T-helper 22 cell (primary cell): ENCODE measurements around the gene OR51M1.
"Not testable (repeated sequence)": the region's sequence is repeated elsewhere in the genome, so short reads cannot be mapped to it uniquely, and the experiment has no call there.

Experiments
- DNase-seq: peaks from one replicate; pipeline ENCODE4 v3.0.0-alpha.2; 2020; ENCODE audit warnings: low read depth

The OR51M1 gene

DNA sequence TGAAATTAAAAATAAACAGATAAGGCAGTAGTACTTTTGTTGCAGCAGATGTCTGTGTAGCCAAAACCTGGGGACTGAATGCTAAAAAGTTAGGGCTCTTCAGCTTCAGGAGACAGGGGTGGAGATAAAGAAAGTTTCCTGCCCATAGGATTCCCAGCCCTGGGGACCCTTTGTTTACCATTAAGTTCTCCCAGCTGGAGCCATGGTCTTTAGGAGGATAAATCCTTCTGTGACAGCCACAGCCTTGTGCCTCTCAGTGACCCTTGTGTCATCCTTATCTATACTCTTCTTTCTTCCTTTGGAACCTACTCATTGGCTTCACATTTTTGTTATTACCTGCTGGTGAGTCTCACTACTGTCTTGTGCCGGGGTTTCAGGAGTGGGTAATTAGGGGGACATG lies at the start of gene OR51M1:
Gene OR51M1, plus strand, starts transcription at position 237 of the 400 bp plus-strand sequence. CDS start 5,587 bp downstream, outside the sequence.
- no peak for DNase-seq

DNA sequence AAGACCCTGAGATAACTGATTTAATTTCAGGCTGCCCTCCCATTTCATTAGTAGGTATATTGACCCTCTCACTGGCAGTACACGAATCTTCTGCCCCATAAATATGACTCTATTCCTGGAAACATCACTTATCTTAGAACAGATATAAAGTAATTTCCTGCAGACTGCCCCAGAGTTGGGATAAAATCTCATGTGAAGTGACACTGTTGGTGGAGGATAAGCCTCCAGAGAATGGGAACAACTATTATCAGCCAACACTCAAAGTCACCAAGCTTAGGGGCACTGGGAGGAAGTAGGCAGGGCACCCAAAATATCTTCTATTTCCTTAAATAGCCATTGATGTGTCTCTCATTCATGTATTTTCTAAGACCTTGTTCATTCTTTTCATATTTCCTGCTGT lies 48.4 kb upstream of the OR51M1 start:
- no peak for DNase-seq

DNA sequence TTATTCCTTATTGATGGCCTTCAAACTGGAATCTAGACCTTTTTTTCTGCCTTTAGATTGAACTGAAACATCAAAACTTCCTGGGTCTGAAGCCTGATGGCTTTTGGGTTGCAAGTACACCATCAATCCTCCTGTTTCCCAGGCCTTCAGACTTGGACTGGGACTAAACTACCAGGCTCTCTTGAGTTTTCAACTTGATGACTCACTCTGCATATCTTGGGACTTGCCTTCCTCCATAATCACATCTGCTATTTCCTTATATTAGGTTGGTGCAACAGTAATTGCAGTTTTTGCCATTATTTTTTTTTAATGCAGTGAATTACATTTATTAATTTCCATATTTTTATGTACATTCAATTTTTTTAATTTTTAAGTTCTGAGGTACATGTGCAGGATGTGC lies 47.3 kb upstream of the OR51M1 start:
- DNase-seq, result no peak

GRCh38 chr11:5337253-5337652 lies 46.4 kb upstream of the OR51M1 start:
- DNase-seq, result not testable (repeated sequence)

GRCh38 chr11:5339771-5340322 lies 43.8 kb upstream of the OR51M1 start:
- DNase-seq, result no peak

DNA sequence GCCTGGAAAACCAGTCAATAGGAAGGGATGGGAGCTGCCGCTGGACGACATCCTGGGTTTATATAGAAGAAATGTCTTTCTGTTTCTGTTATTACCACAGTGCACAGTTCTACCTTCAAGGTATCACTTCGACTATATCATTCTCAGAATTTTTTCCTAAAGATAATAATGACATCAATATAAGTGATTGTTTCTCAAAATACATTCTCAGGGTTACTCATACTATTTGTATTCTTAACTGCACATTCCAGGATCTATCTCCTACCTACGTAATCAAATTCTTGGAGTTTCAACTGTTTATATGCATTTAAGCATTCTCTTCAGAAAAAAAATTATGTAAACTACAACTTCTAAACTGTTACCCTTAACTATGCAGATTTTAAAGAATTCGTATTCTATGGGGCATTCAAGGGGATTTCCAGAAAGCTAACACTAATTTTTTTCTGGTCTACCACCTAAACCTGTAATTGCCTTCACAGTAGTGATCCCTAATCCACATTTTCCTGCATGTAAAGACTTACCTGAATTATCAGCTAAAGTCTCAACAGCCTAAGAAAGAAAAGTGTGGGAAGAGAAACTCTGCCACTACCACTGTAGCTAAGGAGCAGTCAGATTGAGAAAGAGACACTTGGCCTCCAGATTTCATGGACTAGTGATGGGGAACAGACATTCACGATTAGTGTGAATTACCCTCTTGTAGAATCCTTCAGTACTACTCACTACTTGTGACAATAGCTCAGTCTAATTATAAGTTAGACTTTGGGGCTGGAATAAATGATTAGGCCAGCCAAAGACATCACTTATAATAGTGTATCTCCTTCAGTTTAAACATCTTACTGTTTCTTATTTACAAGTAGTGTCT lies 39.9 kb upstream of the OR51M1 start, which contains the start of gene OR51B5:
Gene OR51B5, minus strand, starts transcription at position 51 of the 862 bp plus-strand sequence. Its CDS starts 0 bp downstream, at position 51.
- no peak for DNase-seq

DNA sequence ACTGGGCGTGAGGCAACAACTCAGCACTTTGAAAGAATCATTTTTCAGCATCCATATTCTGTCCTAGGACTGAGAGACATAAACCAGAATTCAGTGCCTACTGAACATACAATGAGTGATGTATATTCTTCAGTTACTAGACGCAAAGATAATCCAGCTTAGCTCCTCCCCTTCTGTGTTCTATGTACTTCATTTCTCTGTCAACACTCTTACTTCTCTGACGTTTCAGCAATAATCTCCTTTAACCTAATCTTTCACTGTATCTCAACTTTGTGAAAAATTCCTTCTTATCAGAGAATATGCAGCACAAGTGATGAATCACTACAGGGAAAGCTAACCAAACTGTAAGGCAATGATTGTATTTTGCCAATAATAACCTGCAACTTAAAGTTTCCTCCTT lies 37.8 kb upstream of the OR51M1 start:
- no peak for DNase-seq

DNA sequence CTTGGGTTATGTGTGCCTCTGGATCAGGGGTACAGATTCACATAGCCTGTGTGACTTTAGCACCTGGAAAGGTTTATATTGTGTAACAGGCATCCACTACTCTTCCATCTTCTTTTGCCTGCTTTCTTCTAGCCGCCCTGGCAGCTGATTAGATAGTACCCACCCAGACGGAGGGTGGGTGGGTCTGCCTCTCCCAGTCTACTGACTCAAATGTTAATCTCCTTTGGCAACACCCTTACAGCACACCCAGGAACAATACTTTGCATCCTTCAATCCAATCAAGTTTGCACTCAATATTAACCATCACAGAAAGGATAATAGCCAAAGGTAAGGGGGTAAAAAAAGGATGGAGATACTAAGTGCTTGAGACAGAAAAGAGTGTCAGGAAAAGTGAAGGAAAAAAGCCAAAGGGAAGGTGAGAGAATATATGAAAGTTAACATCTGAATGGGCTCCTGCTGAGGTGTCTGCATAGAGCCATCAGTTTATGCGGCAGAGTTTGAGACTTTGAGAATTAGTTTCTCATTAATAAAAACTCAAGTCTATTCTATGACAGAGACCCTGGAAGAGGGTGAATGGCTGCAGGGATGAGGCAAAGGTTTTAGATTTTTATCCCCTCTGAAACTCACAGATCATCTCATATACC lies 34.9 kb upstream of the OR51M1 start:
- no peak for DNase-seq

DNA sequence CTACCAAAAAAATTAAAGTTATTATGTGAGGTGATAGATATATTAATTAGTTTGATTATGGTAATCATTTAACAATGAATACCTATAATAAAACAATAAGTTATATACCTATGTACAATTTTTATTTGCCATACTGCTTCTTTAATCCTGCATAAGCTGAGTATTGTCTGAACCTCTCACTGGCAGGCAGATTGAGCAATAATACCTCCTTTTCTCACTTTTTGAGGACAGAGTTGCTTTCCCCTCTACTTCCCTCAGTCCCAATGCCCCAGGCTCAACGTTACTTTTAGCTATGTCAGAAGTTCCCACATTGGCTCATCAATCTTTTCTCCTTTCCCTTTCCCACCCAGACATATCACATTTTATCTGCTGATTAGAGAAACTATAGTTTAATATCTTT lies 34.1 kb upstream of the OR51M1 start:
- DNase-seq, result no peak

DNA sequence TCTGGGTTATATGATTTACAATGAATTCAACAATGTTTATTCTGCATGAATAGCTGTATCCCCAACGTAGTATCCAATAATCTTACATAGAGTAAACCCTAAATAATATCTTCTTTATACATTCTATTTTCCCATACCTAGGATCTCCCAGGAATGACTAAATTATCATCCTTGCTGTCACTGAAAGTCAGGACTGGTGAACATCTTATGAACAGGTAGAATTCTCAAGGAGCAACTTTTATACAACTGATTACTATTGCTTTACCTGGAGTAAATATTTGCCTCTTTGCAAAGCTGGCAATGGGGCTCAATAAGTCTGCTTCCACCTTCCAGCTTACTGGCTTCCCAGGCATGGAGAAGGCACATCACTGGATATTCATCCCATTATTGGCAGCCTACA lies 32.4 kb upstream of the OR51M1 start, which contains the start of gene OR51B6:
Gene OR51B6, plus strand, starts transcription at position 301 of the 400 bp plus-strand sequence. Its CDS starts 0 bp downstream, at position 301.
- DNase-seq, result no peak

- DNase-seq, result not testable (repeated sequence)
Observed at GRCh38 chr11:5356031-5356430, 27.6 kb upstream of the OR51M1 start.

GRCh38 chr11:5362017-5362625 lies 21.5 kb upstream of the OR51M1 start:
- DNase-seq, result no peak

- DNase-seq, result no peak
Observed at GRCh38 chr11:5363679-5364078, 19.9 kb upstream of the OR51M1 start.

DNA sequence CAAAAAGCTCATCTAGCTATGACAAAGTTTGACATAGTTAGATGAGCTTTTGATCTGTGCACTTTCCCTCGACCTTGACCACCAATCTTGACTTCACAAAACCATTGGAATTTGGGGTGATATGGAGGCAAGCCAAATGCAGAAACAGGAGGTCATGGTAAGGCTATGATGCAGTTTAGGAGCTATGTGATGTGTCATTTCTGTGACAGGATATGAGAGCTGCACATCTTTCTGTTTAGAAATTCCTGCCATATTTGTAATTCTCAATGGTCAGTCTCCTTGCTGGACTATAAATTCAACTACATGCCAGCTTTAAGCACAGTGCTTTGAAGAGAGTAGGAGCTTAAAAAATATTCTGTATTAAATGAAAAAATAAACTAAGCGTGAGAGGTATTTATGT lies 19.4 kb upstream of the OR51M1 start:
- no peak for DNase-seq

DNA sequence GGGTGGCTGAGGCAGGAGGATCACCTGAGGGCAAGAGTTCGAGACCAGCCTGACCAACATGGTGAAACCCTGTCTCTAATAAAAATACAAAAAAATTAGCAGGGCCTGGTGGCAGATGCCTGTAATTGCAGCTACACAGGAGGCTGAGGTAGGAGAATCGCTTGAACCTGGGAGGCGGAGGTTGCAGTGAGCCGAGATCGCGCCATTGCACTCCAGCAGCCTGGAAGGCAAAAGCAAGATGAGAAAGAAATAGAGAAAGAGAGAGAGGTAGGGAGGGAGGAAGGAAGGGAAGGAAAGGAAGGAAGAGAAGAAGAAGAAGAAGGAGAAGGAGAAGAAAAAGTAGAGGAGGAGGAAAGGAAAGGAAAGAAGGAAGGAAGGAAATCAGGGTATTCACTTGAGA lies 17.2 kb upstream of the OR51M1 start:
- DNase-seq, result not testable (repeated sequence)

GRCh38 chr11:5366856-5367255 lies 16.8 kb upstream of the OR51M1 start:
- DNase-seq, result no peak

GRCh38 chr11:5367448-5368074 lies 16.1 kb upstream of the OR51M1 start:
- DNase-seq, result no peak

DNA sequence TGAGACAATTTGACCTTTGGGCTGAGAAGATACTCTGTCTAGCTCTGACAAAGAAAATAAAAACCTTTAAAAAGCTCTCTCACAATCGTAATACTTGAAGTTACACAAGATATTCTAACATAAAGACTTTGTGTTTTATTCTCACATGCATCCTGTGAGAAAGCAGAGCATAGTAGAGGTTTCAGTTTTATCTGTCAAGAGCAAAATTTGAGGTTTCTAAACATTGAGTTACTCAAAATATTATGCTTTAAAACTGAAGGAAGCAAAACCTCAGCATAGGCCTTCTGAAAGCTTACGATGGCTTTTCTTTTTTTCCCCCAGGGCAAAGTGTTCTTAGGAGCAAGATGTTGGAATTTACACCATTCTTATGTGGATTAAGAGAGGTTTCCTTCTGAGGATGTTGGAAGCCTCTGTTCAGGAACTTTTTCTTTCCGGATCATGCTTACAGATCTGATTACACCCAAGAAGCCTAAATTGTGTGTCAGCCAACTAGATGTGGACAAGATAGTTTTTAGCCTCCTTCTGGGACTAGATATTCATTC lies 15.0 kb upstream of the OR51M1 start:
- no peak for DNase-seq

DNA sequence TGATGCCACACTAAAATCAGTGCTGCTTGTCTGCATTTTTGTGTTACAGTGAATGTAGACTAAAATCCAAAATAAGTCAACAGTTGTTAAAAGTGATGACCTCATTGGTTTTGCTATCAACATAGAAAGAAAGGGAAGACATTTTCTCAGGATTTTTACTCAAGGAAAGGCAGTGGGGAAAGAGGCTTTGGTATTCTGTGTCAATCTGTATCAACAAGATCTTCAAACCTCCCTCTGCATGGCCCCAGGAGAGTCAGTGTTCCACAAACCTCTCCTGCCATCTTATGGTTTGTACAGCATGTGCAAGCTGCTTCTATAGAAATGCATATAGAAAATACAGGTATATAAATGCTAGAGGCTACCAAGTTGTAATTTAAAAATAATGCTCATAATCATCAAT lies 13.8 kb upstream of the OR51M1 start:
- DNase-seq, result no peak

DNA sequence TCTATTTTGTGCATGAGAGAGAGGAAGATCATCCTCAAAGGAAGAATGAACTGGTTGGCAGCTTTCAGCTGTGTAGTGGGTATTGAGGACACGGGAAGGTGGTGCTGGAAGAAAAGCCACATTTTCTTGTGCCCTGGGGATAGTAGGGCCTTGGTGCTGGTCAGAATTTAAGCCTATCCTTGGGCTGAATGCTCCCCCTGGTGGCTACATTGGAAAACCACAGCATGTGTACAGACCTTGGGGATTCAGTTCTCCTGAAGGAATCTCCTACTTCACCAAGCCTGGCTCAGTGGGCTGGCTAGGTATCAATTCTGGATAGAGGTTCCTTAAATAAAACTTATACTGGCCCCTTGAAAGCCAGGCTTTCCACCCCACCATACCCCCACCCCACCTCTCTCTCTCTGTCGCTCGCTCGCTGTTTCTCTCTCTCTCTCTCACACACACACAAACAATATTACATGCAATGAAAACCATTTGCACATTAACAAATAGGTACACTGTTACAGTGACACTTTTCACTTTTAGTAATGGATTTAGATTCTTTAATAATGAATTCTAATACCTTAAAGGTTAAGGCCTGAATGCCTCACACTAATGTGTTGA lies 2.8 kb upstream of the OR51M1 start:
- no peak for DNase-seq

DNA sequence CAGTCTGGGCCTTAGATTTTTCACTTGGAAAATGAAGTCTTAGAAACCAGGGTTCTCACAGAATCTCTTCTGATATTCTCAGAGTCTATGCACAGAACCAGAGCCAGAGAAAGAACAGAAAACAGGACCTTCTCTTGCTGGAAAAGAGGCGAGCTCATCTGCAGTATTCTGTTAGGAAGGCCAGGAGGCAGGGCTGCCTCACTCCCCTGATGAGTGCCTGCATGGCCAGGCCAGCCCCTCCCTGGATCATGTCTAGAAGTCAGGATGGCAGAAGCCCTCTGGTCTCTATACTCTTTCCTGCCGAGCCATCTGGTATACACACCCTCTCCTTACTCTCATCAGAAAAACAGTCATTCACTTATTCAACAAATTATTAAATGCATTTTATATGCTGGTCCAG lies 723 bp downstream of the OR51M1 start:
- no peak for DNase-seq
